GM18505 (cell line): ENCODE measurements around the gene DUSP15.

Experiments
- ATAC-seq: cut with Tn5 transposase; IDR thresholded peaks from one replicate; pipeline ENCODE4 v1.9.1; 2021; ENCODE audit not compliant: unreplicated experiment
- POLR2A ChIP-seq: IDR thresholded peaks from 4 replicates; pipeline ENCODE4 v1.6.1; 2011; ENCODE audit warnings: borderline replicate concordance; ENCODE audit not compliant: insufficient read depth, insufficient read length; ENCODE audit errors: extremely low read depth

Gene DUSP15

DNA sequence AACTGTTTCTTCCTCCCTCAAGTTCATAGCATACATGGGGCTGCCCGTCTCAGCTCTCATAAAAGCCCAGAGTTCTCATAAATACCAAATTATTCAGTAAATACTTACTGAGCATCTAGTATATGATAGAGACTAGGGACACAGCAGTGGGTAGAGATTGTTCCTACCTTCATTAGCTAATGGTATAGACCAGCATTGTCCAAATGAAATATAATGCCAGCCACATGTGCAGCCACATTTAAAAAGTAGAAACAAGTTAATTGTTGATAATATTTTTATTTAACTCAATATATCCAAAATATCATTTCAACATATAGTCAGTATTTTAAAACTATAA is 1.3 kb upstream of the DUSP15 start:
- no peak for ATAC-seq

DNA sequence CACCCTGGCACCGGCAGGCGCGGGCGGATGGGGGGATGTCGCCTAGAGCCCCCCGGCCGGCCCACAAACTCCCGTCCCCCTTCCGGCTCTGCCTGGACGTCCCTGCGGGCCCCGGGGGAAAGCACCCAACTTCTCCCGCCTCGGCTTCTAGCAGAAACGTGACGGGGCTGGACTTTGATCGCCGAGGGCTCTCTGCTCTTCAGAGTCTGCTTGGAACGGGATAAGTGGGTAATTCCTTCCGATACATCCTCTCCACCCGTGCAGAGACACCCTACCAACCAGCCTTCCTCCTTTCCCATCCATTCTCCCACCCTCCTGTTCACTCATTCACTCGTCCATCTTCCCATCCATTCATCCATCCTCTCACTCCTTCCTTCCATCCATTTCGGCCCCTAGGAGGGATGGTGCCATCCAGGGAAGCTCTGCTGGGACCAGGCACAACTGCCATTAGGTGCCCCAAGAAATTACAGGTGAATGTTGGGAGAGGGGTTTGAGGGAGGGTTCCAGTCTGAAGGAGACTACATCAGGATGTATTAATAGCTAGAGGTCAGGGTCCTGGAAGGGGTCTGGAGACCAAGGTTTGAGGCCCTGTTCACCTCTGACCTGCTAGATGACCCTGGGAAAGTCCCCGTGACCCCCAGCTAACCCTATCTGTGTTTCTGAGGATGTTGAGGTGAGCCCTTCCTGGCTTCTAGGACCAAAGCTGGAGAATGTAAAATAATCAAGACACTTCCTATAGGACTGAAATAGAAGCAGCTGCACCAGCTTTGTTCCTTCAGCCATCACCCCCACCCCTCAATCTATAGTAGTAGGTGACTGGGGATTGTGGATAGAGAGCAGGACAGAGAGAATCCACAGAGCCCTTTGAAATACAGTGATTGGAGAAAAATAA is 645 bp upstream of the DUSP15 start:
- ATAC-seq: no peak
- no peak for TF ChIP-seq POLR2A

More for the DNA sequence above, 1.3 kb upstream of the DUSP15 start:
- no peak for TF ChIP-seq POLR2A

DNA sequence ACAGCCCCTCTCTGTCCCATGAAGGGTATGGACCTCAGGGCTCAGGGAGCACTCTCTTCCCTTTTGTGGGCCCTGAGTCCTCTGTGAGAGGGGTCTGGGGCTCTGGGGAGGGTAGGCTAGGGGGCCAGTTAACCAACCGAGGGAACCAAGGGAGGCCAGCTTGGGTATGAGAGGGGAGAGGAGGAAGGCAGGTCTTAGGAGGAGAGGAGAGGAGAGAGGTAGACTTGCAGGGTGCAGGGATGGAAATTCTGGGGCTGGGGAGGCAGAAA is 720 bp downstream of the DUSP15 start:
- no peak for ATAC-seq
- no peak for TF ChIP-seq POLR2A

DNA sequence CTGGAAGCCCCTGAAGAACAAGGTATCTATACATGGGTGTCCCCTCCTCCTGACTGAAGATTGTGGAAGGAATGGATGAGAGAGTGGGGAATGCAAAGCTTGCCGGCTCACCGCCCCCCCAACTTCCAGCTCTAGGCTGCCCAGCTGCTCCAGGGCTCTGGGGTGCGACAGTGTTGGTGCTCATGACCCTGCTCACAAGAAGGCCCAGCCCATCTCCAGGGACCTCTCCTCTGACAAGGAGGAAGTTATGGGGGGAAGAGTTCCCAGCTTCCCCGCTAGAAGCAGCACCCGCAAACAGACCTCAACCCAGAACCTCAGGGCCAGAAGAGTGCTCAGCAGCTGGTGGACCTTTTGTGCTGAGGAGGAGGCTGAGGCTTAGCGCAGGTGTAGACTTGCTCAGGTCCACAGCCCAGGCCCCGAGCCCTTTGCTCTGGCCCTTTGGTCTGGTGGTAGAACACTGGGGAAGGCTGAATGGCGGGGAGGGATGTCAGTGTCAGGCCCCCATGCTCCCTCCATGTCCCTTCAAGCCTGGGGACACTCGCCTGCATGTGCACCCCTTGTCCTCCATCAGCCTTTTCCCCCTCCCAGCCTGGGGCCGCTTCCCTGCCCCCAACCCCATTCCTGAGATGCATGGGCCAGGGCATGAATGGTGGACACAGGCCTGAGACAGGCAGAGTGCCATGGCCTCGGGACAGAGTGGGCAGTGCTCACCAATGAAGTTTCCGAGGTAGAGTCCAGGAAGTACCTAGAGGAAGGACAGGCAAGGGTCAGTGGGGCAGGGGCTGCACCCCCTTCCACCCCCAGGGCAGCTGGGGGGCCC is 1.3 kb downstream of the DUSP15 start:
- no peak for ATAC-seq
- no peak for TF ChIP-seq POLR2A

DNA sequence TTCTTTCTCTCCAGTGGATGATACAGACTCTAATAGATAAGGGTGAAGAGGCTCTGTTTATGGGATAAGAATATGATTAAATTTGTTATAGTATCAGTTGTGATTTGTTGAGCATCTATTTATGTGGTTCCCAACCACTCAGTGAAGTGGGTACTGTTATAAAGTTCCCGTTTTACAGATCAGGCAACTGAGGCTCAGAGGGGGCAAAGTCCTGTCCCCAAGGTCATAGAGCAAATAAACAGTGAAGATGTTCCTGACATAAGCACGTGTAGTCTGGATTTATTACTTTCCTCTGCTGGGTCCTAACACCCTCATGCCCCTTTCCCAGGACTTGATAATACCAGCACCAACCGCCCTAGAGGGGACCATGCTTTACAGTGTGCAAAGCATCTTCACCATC is 4.1 kb downstream of the DUSP15 start:
- ATAC-seq: no peak
- TF ChIP-seq POLR2A: no peak

DNA sequence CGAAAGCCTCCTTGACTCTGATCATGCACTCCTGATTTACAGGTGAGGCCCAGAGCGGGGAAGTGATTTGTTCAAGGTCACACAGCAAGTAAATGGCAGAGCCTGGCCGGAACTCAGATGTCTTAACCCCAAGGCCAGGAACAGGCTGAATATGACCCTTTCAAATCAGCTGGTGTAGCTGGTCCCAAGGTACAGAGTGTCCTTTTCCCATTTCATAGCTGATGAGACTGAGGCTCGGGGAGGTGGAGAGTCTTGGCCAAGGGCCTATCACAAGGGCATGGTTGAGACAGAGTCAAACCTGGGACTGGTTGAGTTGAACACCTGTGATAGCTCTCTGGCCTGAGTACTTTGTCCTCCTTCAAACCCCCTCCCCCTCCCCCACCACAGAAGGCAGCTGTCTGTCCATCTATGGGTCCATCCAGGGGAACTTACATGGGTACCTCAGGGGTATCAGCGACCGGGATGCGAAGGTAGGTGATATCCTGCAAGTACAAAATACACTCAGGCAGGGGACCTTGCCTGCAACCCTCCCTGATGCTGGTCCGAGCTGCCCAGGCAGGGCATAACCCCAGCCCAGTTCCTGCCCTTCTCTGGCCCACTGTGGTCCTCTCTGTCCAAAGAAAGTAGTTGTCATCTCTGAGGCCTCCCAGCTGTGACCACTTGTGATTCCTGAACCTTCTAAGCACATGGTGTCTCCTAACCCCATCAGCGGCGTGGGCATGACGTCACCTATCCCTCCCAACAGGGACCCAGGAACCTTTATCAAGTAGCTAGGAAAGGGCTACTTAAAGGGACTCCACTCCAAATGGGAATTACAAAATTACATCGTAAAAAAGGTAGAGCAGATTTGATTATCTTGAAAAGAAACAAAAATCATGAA is 5.6 kb downstream of the DUSP15 start:
- ATAC-seq: no peak
- TF ChIP-seq POLR2A: no peak

DNA sequence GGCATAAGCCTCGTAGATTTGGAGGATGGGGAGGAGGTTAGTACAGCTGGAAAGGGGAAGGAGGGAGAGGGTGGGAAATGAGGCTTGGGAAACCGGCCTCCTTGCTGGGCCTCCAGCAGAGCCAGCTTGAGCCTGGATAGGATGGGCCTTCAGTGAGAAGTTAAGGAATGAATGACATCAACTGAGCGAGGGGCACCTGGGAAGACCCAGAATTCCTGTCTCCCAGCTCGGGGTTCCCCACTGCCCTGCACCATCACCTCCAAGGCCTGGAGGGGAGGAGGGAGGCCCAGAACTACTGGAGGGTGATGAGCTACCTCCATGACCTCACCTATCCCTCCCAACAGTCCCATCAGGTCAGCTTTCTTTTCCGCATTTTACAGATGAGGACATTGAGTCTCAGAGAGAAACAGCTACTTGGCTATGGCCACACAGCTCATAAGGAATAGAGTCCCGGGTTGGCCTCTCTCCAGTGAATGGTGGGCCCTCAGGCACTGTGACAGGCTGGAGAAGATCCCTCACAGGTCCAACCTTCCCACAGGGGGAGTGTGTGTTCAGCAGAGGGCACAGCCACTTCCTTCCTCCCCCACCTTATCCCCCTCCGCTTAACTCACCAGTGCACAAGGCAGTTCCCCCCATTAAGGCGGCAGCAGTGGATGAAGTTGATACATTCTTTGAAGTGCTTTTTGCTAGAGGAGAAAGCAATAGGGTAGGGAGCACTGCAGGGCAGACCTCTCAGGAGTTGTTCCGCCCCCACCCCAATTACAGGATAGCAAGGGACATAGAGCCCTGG is 6.8 kb downstream of the DUSP15 start:
- TF ChIP-seq POLR2A: no peak
- no peak for ATAC-seq

DNA sequence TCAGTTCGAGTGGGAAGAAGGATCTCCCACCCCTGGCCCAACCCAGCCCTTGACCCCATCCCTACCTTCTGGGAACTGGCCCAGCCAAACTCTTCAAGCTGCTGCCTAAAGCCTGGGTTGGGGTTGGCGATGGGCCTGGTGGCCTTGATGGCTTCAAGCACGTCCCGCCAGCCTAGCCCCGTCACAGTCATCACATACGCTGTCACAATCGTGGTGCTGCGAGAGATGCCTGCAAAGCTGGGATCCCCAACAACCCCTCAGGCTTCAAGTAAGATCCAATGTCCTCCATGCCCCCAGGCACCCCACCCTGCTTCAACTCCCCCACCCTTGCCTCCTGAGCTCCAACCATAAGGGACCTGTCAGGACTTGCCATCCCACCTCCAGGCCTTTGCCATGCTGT is 7.8 kb downstream of the DUSP15 start:
- no peak for ATAC-seq
- no peak for TF ChIP-seq POLR2A

DNA sequence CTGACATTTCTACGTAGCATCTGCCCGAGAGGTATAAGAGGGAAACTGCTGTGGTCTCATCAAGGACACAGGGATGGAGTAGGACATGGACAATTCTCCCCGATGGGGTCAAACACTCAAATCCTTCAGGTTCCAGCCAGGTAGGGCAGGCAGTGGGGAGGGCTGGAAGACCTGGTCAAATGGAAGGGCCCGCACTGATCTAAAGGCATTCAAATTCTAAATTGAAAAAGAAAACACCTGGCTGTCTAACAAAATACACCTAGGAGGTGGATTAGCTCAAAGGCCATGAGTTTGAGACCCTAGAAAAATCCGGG is 8.2 kb downstream of the DUSP15 start:
- TF ChIP-seq POLR2A: no peak
- ATAC-seq: no peak

DNA sequence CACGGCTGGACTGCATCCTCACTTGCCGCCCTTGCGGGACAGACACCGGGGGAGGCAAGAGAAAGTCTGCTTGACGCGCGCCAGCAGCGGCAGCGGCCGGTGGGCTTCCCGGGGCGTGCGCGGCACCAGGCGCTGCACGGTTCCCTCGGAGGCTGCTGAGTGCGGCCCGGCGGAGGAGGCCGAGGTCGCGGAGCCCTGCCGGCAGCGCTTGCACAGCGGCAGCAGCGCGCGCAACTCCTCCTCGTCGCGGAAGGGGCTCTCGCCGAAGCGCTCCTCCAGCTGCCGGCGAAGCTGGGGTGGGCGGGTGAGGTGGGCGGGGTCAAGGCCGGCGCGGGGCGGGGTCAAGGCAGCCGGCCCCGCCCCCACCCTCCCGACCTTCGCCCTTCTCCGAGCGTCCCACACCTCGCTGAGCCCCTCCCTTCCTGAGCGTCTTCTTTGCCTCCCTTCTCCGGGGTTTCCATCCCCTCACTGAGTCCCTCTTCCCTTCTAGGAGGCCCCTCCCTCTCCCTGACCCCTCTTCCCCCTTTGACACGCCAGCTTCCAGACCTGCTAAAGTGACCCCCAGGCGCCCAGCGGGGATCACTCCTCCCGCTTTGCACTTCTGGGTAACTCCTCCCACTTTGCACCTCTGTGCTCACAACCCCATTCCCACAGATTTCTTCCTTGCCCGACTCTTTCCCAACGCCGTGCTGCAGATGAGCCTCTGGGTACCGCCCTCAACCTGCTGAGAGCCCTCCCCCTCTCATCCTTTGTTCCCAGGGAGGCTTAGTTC is 8.8 kb downstream of the DUSP15 start:
- ATAC-seq: peak; percentile 61
- no peak for TF ChIP-seq POLR2A

DNA sequence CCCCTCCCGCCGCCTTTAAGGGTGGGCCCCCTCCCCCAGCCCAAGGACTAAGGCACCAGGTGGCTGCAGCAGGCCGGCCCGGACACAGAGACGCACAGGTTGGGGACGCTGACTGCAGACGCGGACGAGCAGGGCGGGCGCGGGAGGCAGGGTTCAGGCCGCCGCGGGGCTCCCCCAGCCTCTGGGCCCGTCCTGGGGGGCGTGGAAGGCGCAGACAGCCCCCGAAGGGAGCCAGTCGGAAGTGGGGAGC is 9.3 kb downstream of the DUSP15 start:
- peak; percentile 32 for ATAC-seq
- no peak for TF ChIP-seq POLR2A

DNA sequence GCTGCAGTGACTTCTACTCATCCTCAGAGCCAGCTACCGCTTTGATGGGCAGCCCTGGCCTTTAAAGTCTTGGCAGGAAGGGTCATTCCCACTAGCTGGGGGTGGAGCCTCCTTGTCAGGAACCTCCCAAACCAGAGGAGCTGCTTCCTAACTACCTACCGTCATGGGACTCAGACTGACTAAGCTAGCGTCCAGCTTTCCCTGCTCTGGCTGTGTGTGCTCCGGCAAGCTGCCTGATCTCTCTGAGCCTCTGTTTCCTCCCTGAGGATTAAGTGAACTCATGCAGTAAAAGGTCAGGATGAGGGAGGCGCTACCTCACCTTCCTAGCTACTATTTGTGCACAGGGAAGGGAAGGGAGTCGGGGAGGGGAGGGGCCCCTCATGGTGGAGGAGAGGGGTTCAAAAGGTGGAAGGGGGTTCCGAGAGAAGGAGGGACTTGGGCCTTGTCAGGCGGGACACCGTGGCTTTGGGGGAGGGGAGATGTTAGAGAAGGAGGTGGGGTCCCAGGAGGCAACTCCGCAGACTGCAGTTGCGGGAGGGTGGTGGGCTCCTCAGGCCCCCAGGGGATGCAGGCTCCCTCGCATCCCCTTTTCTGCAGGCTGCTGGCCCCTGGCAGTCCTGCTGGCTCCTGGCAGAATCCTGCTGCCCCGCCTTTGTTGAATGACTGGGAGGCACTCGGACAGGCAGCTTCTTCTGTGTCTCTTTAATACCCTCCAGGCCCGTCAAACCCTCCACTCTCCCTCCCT is 9.8 kb downstream of the DUSP15 start:
- no peak for ATAC-seq

More for the DNA sequence above, 9.8 kb downstream of the DUSP15 start:
- TF ChIP-seq POLR2A: no peak
